GM18858 (cell line): ENCODE results near the gene HCLS1.

Experiments
- ATAC-seq: cut with Tn5 transposase; IDR thresholded peaks from one replicate; pipeline ENCODE4 v1.9.1; 2021; ENCODE audit not compliant: unreplicated experiment

Gene HCLS1

GRCh38 chr3:121658716-121659435, 1.8 kb downstream of the HCLS1 start:
- ATAC-seq: no peak

GRCh38 chr3:121654493-121655385, 6.0 kb downstream of the HCLS1 start:
- ATAC-seq: no peak

GRCh38 chr3:121651684-121652083, 9.0 kb downstream of the HCLS1 start:
- no peak for ATAC-seq

GRCh38 chr3:121649645-121650044, 11.1 kb downstream of the HCLS1 start:
- ATAC-seq: no peak

GRCh38 chr3:121648219-121648958, 12.3 kb downstream of the HCLS1 start:
- no peak for ATAC-seq

GRCh38 chr3:121645054-121645453, 15.6 kb downstream of the HCLS1 start:
- ATAC-seq: no peak

- no peak for ATAC-seq
Observed at GRCh38 chr3:121642601-121643314, 17.9 kb downstream of the HCLS1 start.

GRCh38 chr3:121641127-121641526, 19.6 kb downstream of the HCLS1 start:
- ATAC-seq: no peak

- ATAC-seq: no peak
Observed at GRCh38 chr3:121637922-121638321, 22.8 kb downstream of the HCLS1 start.

- ATAC-seq: no peak
Observed at GRCh38 chr3:121630355-121630754, 30.3 kb downstream of the HCLS1 start.

GRCh38 chr3:121629601-121630000, 31.1 kb downstream of the HCLS1 start:
- no peak for ATAC-seq

GRCh38 chr3:121627622-121628021, 33.1 kb downstream of the HCLS1 start:
- ATAC-seq: no peak

- no peak for ATAC-seq
Observed at GRCh38 chr3:121627211-121627610, 33.5 kb downstream of the HCLS1 start.

GRCh38 chr3:121626495-121626894, 34.2 kb downstream of the HCLS1 start:
- ATAC-seq: no peak

- no peak for ATAC-seq
Observed at GRCh38 chr3:121624147-121624899, 36.4 kb downstream of the HCLS1 start.

GRCh38 chr3:121621491-121621890, 39.2 kb downstream of the HCLS1 start:
- no peak for ATAC-seq

- ATAC-seq: no peak
Observed at GRCh38 chr3:121619691-121620090, 41.0 kb downstream of the HCLS1 start.

- no peak for ATAC-seq
Observed at GRCh38 chr3:121606106-121606505, 54.6 kb downstream of the HCLS1 start.

- ATAC-seq: no peak
Observed at GRCh38 chr3:121604759-121605158, 55.9 kb downstream of the HCLS1 start.

GRCh38 chr3:121601212-121601812, 59.4 kb downstream of the HCLS1 start:
- ATAC-seq: no peak
